HCT116 (cell line): ENCODE results near the gene CIITA. TPM values are rescaled to one million over a fixed set of nuclear protein-coding genes. Genes with fewer than 3 reads are reported as not detected.

Experiments
- ATAC-seq: fragments of 200-7000 bp; cut with Tn5 transposase; 2 replicates; pipeline ENCODE4 v1.9.1; 2020; ENCODE audit warnings: mild to moderate bottlenecking, moderate library complexity
- BruUV-seq: library from RNA; stranded (reverse); fragments of 400-500 nt; replicated peaks from 2 replicates; lab custom pipeline; 2021; lab: Mats Ljungman, UMichigan
- CTCF ChIA-PET: fragments of 300-600 bp; sonication (Branson Sonifier 250); formaldehyde crosslinking; loops from one replicate; lab custom pipeline; 2021; ENCODE audit warnings: antibody characterized with exemption; lab: Charles Lee
- POLR2A ChIA-PET: fragments of 300-600, 350-600 bp; sonication (Branson Sonifier 250); formaldehyde crosslinking; loops from one replicate; lab custom pipeline; 2021; ENCODE audit warnings: antibody characterized with exemption; lab: Charles Lee
- RAD21 ChIA-PET, 2 experiments: fragments of 300-600 bp; sonication (Branson Sonifier 250); formaldehyde crosslinking; loops; one replicate each; lab custom pipeline; 2023; ENCODE audit warnings: low total read pairs in 2 of 2; ENCODE audit not compliant: uncharacterized antibody in 2 of 2, unreplicated experiment in 2 of 2, low non-redundant PET in 1 of 2; lab: Charles Lee
- DNase-seq: peaks from one replicate; pipeline ENCODE4 v3.0.0-alpha.2; 2010; ENCODE audit warnings: low read depth, low spot score
- H2AFZ ChIP-seq: fragments of 200-600 bp; shearing (Covaris generic), sonication (generic); 2 replicates; pipeline ENCODE4 v1.6.1; 2017; ENCODE audit warnings: low read depth, mixed run types, mixed read lengths, antibody characterized with exemption, low read length; ENCODE audit not compliant: poor library complexity, severe bottlenecking
- H3K27ac ChIP-seq: 2 replicates; pipeline ENCODE4 v1.5.1; 2012; ENCODE audit warnings: low read depth, low read length
- H3K27me3 ChIP-seq: fragments of 200-600 bp; sonication (generic); 2 replicates; pipeline ENCODE4 v1.6.1; 2016; ENCODE audit warnings: mixed run types, low read length, mixed read lengths; ENCODE audit not compliant: insufficient read depth
- H3K36me3 ChIP-seq, 2 experiments: fragments of 200-500 bp in 1 of 2; fragments of 200-600 bp in 1 of 2; sonication (Bioruptor generic) in 1 of 2; sonication (generic) in 1 of 2; 2 replicates each; pipeline versions ENCODE4 v1.5.1 to v1.6.1; 2014 to 2016; ENCODE audit warnings: low read length in 2 of 2, inconsistent platforms in 1 of 2, mixed read lengths in 1 of 2, mixed run types in 1 of 2; ENCODE audit not compliant: insufficient read depth in 2 of 2, control insufficient read depth in 1 of 2
- H3K4me1 ChIP-seq, 2 experiments: fragments of 200-600 bp in 1 of 2; sonication (generic) in 1 of 2; 2 replicates each; pipeline versions ENCODE4 v1.5.1 to v1.6.1; 2012 to 2017; ENCODE audit warnings: low read length in 2 of 2, inconsistent platforms in 1 of 2, mild to moderate bottlenecking in 1 of 2, mixed read lengths in 1 of 2, mixed run types in 1 of 2, moderate library complexity in 1 of 2; ENCODE audit not compliant: insufficient read depth in 2 of 2, control insufficient read depth in 1 of 2
- H3K4me2 ChIP-seq: fragments of 200-600 bp; sonication (generic); 2 replicates; pipeline ENCODE4 v1.6.1; 2017; ENCODE audit warnings: mixed run types, low read length, mixed read lengths
- H3K4me3 ChIP-seq, 2 experiments: fragments of 200-600 bp in 1 of 2; sonication (generic) in 1 of 2; replicated peaks in 1 of 2; 2 replicates each; pipeline ENCODE4 v1.5.1; 2011 to 2016; ENCODE audit warnings: low read length in 2 of 2, control low read depth in 1 of 2, low read depth in 1 of 2, mild to moderate bottlenecking in 1 of 2, mixed read lengths in 1 of 2, mixed run types in 1 of 2
- H3K79me2 ChIP-seq: fragments of 200-600 bp; sonication (generic); 2 replicates; pipeline ENCODE4 v1.6.1; 2017; ENCODE audit warnings: mild to moderate bottlenecking, mixed run types, low read length, moderate library complexity, mixed read lengths; ENCODE audit not compliant: insufficient read depth
- H3K9ac ChIP-seq: fragments of 200-600 bp; sonication (generic); 2 replicates; pipeline ENCODE4 v1.6.1; 2016; ENCODE audit warnings: low read length, mixed read lengths
- H3K9me2 ChIP-seq: fragments of 200-600 bp; sonication (generic), shearing (Covaris generic); 2 replicates; pipeline ENCODE4 v1.6.1; 2017; ENCODE audit warnings: mixed run types, mild to moderate bottlenecking, moderate library complexity; ENCODE audit not compliant: insufficient read depth
- H3K9me3 ChIP-seq, 2 experiments: fragments of 200-500 bp in 1 of 2; fragments of 200-600 bp in 1 of 2; sonication (Bioruptor generic) in 1 of 2; sonication (generic) in 1 of 2; 2 replicates each; pipeline ENCODE4 v1.6.1; 2014 to 2017; ENCODE audit warnings: low read length in 2 of 2, mixed read lengths in 2 of 2, inconsistent platforms in 1 of 2, low read depth in 1 of 2, mild to moderate bottlenecking in 1 of 2, mixed run types in 1 of 2, moderate library complexity in 1 of 2; ENCODE audit not compliant: control insufficient read depth in 1 of 2, insufficient read depth in 1 of 2
- H4K20me1 ChIP-seq: fragments of 200-600 bp; sonication (generic), shearing (Covaris generic); 2 replicates; pipeline ENCODE4 v1.6.1; 2017; ENCODE audit warnings: mixed run types, mild to moderate bottlenecking, moderate library complexity; ENCODE audit not compliant: insufficient read depth
- ATF3 ChIP-seq: IDR thresholded peaks from 2 replicates; pipeline ENCODE4 v1.6.1; 2012
- CBX3 ChIP-seq: IDR thresholded peaks from 2 replicates; pipeline ENCODE4 v1.6.1; 2012; ENCODE audit warnings: low read depth
- CEBPB ChIP-seq: IDR thresholded peaks from 2 replicates; pipeline ENCODE4 v1.6.1; 2012; ENCODE audit warnings: low read depth
- CTCF ChIP-seq, 3 experiments: fragments of 200-600 bp in 1 of 3; sonication (generic) in 1 of 3; IDR thresholded peaks in 2 of 3; conservative IDR thresholded peaks in 1 of 3; 2 replicates each; pipeline ENCODE4 v1.5.1; 2012 to 2017; ENCODE audit warnings: low read depth in 2 of 3, low read length in 2 of 3, antibody characterized with exemption in 1 of 3, borderline replicate concordance in 1 of 3, control low read depth in 1 of 3, mild to moderate bottlenecking in 1 of 3, mixed read lengths in 1 of 3, mixed run types in 1 of 3, moderate library complexity in 1 of 3; ENCODE audit not compliant: insufficient read depth in 1 of 3
- EGR1 ChIP-seq: IDR thresholded peaks from 2 replicates; pipeline ENCODE4 v1.6.1; 2012; ENCODE audit warnings: low read depth
- EZH2phosphoT487 ChIP-seq: fragments of 200-600 bp; IDR thresholded peaks from 2 replicates; pipeline ENCODE4 v1.6.1; 2018; ENCODE audit warnings: antibody characterized with exemption, borderline replicate concordance
- FOSL1 ChIP-seq: IDR thresholded peaks from 2 replicates; pipeline ENCODE4 v1.6.1; 2012; ENCODE audit warnings: low read depth
- JUND ChIP-seq: IDR thresholded peaks from 2 replicates; pipeline ENCODE4 v1.6.1; 2012
- POLR2A ChIP-seq: IDR thresholded peaks from 2 replicates; pipeline ENCODE4 v1.7.0; 2011; ENCODE audit warnings: borderline replicate concordance; ENCODE audit not compliant: insufficient read depth, insufficient read length; ENCODE audit errors: extremely low read depth
- POLR2AphosphoS5 ChIP-seq: IDR thresholded peaks from 2 replicates; pipeline ENCODE4 v1.6.1; 2011; ENCODE audit warnings: mild to moderate bottlenecking, low read depth, low read length, moderate library complexity
- RAD21 ChIP-seq: IDR thresholded peaks from 2 replicates; pipeline ENCODE4 v1.6.1; 2012; ENCODE audit warnings: low read depth, mild to moderate bottlenecking
- SIN3A ChIP-seq: IDR thresholded peaks from 2 replicates; pipeline ENCODE4 v1.6.1; 2012; ENCODE audit warnings: low read depth
- SP1 ChIP-seq: IDR thresholded peaks from 2 replicates; pipeline ENCODE4 v1.6.1; 2012; ENCODE audit warnings: low read depth
- SRF ChIP-seq: IDR thresholded peaks from 2 replicates; pipeline ENCODE4 v1.6.1; 2012; ENCODE audit warnings: low read depth
- ZBTB33 ChIP-seq: IDR thresholded peaks from 2 replicates; pipeline ENCODE4 v1.6.1; 2011; ENCODE audit warnings: mild to moderate bottlenecking, low read length, moderate library complexity; ENCODE audit not compliant: insufficient replicate concordance; ENCODE audit errors: extremely low read depth
- ZFX ChIP-seq: fragments of 450-650 bp; IDR thresholded peaks from 2 replicates; pipeline ENCODE4 v1.6.1; 2017
- intact Hi-C: fragments of 100-400 bp; cut with micrococcal nuclease; formaldehyde crosslinking; loops from 2 replicates; pipeline ENCODE4 v1.10.0; 2022
- total RNA-seq: library from RNA; stranded (reverse); gene quantifications from one replicate; pipeline ENCODE4 v1.2.1, GENCODE V29; 2021; ENCODE audit not compliant: unreplicated experiment

The CIITA gene
- total RNA-seq, 1 experiment from 2014 or later: 0.25 TPM

- DNase-seq: no peak
- H3K4me3 ChIP-seq: no peak overlapping the region
- H3K27ac ChIP-seq: no peak overlapping the region
- H3K36me3 ChIP-seq: no peaks in the 10 kb centered on the region
- RAD21 ChIA-PET: no interaction called here
- CTCF ChIA-PET: no interaction called here
- no peak for ATAC-seq
- H3K4me1 ChIP-seq: peaks cover 5 to 17% of the 10 kb centered on the region in 2 experiments; a peak in 3 of 4 replicates
- no peak overlapping the region for H3K9ac ChIP-seq
- peak overlapping the region; percentile 45; the same call in 1 of the 2 replicates for H3K4me2 ChIP-seq
- H3K9me2 ChIP-seq: no peaks in the 10 kb centered on the region
- H3K9me3 ChIP-seq: no peaks in the 10 kb centered on the region
- TF ChIP-seq EGR1 (no peak), CTCF (IDR thresholded peaks at IDR 0.05 in 2 of 3, conservative IDR thresholded peaks at IDR 0.05 in 1 of 3; ENCODE audit: borderline replicate concordance in 1 of 3, insufficient read depth in 1 of 3, low read depth in 2 of 3, low read length in 2 of 3) (no peak), ATF3 (no peak), JUND (no peak), POLR2A (no peak), CBX3 (no peak), SIN3A (no peak), ZFX (no peak), SRF (no peak), POLR2AphosphoS5 (no peak), EZH2phosphoT487 (no peak), SP1 (no peak), FOSL1 (no peak), ZBTB33 (no peak), CEBPB (no peak), RAD21 (no peak)
- POLR2A ChIA-PET: no interaction called here
- intact Hi-C loops: loop anchor here (5.0 to 10.0 kb wide), 2 partner anchors 62 to 134 kb away; partner anchors contain the start of genes NUBP1 and TVP23A
- no peaks in the 10 kb centered on the region for H4K20me1 ChIP-seq
- peaks cover 15% of the 10 kb centered on the region; the same call in 1 of the 2 replicates for H3K27me3 ChIP-seq
- no TSS peak for BruUV-seq
- H3K79me2 ChIP-seq: no peaks in the 10 kb centered on the region
- no peak overlapping the region for H2AFZ ChIP-seq
These were observed 687 bp upstream of the CIITA start for GRCh38 chr16:10876315-10876714.
